DOHH2 (cell line): ENCODE data around the gene P2RX3.

Experiments used
- EZH2phosphoT487 ChIP-seq: fragments of 200-600 bp; sonication (generic); IDR thresholded peaks from 2 replicates; pipeline ENCODE4 v1.6.1; 2017; ENCODE audit warnings: borderline replicate concordance, mild to moderate bottlenecking, antibody characterized with exemption, low read length, moderate library complexity, mixed read lengths
- TF ChIP-seq, protein P1 (sequence below): fragments of 200-600 bp; sonication (generic); IDR thresholded peaks from one replicate; pipeline ENCODE4 v1.5.1; 2014; ENCODE audit warnings: antibody characterized with exemption, mild to moderate bottlenecking, low read depth, low read length; ENCODE audit not compliant: poor library complexity, severe bottlenecking

- TF ChIP-seq, protein P1, sequence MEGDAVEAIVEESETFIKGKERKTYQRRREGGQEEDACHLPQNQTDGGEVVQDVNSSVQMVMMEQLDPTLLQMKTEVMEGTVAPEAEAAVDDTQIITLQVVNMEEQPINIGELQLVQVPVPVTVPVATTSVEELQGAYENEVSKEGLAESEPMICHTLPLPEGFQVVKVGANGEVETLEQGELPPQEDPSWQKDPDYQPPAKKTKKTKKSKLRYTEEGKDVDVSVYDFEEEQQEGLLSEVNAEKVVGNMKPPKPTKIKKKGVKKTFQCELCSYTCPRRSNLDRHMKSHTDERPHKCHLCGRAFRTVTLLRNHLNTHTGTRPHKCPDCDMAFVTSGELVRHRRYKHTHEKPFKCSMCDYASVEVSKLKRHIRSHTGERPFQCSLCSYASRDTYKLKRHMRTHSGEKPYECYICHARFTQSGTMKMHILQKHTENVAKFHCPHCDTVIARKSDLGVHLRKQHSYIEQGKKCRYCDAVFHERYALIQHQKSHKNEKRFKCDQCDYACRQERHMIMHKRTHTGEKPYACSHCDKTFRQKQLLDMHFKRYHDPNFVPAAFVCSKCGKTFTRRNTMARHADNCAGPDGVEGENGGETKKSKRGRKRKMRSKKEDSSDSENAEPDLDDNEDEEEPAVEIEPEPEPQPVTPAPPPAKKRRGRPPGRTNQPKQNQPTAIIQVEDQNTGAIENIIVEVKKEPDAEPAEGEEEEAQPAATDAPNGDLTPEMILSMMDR, result no peak
- TF ChIP-seq EZH2phosphoT487, result no peak
Measured at GRCh38 chr11:57357310-57357709, 19.2 kb downstream of the P2RX3 start.
